HG03103 (cell line): ENCODE measurements around the gene PPP1R14D.

Experiments used
- ATAC-seq: cut with Tn5 transposase; IDR thresholded peaks from one replicate; pipeline ENCODE4 v1.9.1; 2021; ENCODE audit warnings: low read depth; ENCODE audit not compliant: unreplicated experiment

PPP1R14D gene

GRCh38 chr15:40766194-40766815 is 62.2 kb downstream of the PPP1R14D start:
- ATAC-seq = no peak
